Activated gamma-delta T cell treated with anti-CD3 and anti-CD28 coated beads, Interleukin-2, amount 50 U/mL, for 16 hours (primary cell): ENCODE measurements around the gene ANKRD35.
A peak's percentile ranks its signal among the peaks of the same experiment; 100 is the strongest.
"Not testable (repeated sequence)": the region's sequence is repeated elsewhere in the genome, so short reads cannot be mapped to it uniquely, and the experiment has no call there.

ENCODE experiments used
- DNase-seq: peaks from one replicate; pipeline ENCODE4 v3.0.0-alpha.2; 2020; ENCODE audit warnings: low read depth

The ANKRD35 gene

DNA sequence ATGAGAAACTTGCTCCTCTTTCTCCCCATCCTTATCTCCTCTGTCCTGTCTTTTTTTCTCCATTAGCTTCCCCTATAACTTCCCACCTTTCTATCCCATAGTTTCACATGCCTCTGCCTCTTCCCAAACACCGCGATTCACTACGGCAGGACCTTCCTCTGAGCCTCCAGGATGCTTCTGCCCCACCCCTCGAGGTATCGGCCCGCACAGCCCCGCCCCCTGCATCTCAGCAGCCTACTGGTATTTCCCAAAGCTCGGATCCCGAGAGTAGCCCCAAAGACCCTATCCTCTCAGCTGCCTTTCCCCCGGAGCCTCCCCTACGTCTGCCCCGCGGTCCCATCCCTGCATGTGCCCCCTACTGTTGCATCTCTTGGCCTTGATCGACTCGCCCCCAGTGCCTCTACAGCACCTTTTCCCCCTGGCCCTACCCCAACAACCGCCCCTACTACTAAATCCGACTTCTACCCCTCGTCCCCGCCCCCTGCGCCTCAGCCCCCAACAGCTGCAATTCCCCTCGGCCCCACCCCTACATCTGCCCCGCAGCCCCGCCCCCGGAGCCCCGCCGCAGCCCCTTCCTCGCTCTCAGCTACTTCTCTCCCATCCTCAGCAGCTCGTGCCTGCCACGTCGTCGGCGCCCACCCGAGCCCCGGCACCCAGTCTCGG, 27.3 kb downstream of the ANKRD35 start:
- DNase-seq, result peak; percentile 53

DNA sequence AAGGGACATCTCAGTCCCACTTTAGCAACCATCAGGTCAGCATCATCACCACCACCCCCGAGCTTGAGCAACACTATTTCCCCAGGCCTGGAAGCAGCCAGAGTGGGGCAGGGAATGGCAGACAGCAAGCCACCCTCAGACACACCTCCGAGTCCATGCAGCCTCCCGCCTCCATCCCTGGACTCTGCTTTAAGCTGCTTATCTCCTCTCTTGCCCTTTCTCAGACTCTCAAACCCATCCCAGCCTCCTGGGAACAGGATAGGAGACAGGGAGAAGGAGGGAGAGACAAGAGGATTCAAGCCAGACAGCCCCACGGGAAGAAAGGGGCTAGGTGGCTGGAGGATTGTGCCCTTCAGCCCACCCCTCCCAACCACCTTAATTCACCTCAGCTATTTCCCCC, 28.5 kb downstream of the ANKRD35 start:
- DNase-seq, result no peak

DNA sequence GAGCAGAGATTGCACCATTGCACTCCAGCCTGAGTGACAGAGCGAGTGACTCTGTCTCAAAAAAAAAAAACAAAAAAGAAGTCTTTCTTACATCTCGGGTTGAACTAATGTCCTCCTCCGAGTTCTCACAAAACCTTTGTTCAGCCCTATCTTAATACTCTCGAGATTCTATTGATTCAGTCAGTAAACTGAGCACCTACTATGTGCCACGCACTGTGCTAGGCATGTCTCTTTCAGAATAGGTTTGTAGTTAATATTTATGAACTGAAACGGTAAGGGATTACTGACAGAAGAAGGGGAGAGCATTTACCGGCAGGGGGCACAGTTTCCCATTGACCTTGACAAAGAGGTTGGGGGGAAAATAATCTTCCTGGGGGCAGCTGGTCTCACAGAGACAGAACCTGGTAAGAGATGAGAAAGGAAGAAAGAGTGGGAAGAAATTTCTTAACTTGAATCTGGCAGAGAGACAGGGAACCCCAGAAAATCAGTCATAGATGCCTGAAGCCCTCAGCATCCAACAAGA, 30.2 kb downstream of the ANKRD35 start:
- DNase-seq, result no peak

DNA sequence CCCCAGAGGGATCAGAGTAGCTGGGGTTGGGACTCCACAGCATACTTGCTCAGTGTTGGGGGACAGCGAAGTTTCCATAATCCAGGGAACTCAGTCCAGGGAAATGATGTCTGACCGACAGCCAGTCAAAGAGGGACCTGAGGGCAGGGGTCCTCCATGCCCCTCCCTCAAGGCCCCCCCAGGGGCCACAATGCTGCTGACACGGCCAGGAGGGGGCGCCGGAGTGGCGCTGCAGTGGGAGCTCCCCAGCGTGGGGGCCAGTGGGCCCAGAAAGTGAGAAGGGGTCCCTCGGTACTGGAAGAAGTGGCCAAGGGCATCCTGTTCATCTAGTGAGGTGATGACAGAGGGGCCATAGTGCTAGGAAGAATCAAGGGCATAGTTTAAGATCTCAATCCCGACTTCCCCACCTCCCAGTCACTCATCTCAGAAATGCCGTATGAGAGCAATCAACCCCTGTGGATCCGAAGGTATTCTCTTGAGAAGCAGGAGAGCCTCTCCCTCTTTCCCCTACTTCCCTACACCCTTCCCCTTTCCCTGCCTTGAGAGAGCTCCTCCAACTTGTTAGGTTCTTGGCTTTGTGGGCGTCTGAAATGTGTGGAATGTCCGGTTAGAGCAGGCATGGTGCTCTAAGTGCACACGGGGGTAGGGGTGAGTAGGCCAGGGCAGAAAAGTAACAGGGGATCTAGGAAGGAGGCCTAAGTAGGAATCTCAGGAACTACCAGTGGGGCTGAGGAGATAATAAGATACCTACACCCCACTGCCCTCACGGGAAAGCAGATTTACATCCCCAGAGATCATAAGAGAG, 36.1 kb downstream of the ANKRD35 start:
- DNase-seq, result no peak

DNA sequence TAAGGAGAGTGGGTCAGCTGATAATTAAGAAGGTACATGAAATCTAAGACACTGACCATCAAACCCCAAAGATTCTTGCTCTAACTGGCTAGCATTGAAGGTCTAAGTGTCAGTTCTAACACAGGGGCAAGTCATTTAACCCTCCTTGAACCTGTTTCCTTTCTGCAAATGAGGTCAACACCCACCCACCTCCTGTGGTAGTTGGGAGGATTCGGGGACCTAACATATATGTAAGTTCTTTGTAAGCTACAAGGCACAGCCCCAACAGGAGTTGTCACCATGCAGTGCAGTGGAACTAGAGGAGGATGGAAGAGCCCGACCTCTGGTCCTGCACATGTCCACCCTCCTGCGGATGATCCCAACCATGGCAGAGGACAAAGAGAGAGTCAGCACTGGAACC, 37.8 kb downstream of the ANKRD35 start:
- no peak for DNase-seq

DNA sequence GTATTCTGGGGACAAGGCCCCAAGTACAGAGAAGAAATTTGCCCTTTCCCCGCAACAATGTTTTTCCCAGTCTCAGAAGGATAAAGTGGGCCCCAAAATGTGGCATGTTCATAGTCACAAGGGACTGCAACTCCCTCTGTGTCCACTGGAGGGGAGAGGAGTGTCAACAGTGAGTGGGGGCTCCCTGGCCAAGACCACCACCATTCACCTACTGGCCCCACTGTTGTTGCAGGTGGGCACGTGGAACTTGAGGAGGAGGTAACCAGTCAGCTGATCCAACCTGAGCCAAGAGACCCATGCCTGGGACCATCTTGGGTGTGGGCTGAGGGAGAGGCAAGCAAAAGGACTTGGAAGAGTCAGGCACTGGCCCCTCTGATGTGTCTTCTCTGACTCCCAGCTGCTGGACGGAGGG, 39.5 kb downstream of the ANKRD35 start:
- DNase-seq, result no peak

DNA sequence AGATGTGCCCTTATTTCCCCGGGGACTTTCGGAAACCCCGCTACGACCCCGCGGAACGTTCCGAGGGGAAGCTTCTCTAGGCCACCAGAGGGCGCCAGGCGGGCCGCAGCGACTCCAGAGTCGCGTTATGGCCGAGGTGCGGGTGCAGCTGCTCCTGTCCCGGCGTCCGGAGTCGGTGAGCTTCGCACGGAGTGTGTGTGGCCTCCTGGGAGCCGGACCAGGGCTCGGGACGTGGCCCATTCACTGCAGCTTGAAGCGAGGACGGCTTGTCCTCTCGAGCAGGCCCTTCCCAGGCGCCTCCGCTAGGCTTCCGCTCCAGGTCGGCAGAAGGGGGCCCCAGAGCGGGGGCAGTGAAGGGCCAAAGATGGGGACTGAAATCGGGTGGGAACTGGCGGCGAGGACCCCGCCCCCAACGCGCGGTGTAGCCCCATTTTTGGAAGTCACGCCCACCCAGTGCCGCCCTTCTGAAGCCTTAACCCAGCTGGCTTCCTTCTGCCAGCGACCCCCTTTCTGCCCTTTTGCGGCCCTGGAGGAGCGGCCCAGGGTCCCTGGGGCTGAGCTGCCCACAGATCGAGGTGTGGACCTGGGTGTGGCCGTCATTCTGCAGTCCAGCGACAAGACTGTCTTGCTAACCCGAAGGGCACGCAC, 40.0 kb downstream of the ANKRD35 start, which contains the start of gene NUDT17:
Gene NUDT17 (plus strand): TSS at position 117 of the 648 bp plus-strand sequence. CDS start 11 bp downstream, at position 128.
- peak; percentile 67 for DNase-seq

DNA sequence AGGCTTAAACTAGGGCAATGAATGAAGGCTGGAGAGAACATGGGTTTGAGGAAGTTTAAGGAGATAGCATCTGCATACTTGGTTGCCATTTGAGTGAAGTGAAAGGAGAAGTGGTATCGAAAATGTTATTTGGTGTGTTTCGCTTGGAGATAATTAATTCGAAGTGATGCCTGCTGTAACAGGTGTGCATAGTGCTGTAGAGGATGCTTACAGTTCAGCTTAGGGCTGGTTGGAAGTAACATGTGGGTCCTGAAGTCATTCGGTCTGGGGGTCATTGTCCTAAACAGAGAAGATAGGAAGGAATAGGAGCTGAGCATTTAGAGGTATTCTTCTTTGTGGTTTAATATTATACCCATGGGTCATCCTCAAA, 40.5 kb downstream of the ANKRD35 start:
- no peak for DNase-seq

DNA sequence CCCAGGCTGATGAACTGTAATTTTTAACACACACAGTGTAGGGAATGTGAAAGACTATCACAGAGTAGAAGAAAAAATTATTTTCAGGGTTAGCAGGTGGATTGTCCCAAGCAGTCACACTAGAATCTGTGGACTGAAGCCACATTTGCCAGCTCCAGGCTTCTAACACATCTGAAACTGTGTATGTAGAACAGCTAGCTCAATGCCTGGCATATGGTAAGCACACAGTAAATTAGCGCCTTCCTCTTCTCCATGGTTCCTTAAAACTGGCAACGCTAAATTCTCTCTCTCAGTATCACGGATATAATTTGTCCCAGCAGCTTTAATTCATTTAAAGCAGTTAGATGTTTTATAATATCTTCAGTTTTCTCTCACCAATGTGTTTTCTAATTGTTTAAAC, 42.6 kb downstream of the ANKRD35 start:
- DNase-seq, result no peak

DNA sequence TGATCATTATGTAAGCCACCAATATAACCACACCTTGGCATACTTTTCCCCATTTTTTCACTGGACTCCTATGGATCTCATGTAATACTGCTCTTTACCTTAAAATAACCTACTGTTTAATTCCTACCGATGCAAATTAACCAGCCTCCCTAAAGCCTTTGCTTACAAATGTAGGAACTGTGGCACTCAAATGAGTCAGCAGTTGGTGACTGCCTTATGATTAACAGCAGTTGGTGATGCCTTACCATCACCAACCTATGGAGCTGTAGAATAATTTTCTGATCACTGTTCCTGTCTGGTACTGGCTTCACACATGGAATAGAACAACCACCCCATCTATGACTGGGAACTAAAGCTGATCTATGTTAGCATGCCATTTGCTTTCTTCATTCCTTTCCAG, 48.0 kb downstream of the ANKRD35 start:
- DNase-seq, result no peak

DNA sequence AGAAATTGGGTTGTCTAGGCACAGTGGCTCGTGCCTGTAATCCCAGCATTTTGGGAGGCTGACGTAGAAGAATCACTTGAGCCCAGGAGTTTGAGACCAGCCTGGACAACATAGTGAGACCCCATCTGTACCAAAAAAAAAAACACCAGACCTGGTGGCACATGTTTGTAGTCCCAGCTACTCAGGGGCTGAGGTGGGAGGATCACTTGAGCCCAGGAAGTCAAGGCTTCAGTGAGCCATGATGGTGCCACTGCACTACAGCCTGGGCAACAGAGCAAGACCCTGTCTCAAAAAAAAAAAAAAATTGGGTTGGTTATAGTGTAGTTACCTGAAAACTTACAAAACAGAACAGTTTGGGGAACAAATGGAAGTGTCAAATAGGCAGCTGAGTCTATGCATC, 54.9 kb downstream of the ANKRD35 start:
- not testable (repeated sequence) for DNase-seq

DNA sequence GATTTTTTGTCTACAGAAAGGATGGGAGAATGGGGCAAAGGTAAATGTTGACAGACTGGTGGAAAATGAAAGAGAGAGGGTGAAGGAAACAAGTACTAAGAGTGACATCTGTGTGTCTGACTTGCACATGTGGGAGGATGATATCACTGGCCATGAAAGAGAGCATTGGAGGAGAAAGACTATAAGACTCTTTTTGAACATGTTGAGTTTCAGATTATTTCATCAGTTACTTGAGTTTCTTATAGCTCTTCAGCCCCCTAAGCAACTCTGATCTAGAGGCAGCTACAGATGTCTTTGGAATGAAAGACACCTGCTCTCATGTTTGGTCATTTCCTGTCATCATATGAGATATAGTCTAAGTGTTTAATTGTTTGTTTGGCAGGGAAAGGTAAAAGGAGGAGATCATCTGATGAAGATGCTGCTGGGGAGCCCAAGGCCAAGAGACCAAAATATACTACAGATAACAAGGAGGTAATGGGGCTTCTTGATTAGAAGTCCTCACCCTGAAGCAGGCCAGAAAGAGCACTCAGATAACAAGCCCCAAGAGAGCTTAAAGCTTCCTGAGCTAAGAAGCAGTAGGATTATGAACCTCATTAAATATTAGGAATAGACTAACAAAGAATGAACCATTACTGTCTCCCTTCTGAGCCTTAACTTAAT, 57.2 kb downstream of the ANKRD35 start:
- DNase-seq, result no peak

DNA sequence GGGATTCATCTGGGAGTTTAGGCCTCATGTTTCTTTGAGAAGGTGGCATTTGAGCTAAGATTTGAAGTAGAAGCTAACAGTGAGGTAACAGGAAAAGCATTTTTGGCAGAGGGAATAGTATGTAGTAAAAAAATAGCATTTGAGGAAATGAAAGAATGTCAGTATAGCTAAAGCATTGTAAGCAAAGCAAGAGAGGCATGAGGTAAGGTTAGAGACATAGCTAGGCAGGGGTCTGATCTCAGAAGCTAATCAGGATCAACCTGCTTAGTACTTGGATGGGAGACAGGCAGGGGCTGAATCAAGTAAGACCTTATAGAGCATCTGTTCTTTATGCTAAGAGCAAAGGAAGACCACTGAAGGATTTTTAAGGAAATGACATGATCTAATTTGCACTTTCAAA, 57.7 kb downstream of the ANKRD35 start:
- DNase-seq, result no peak

DNA sequence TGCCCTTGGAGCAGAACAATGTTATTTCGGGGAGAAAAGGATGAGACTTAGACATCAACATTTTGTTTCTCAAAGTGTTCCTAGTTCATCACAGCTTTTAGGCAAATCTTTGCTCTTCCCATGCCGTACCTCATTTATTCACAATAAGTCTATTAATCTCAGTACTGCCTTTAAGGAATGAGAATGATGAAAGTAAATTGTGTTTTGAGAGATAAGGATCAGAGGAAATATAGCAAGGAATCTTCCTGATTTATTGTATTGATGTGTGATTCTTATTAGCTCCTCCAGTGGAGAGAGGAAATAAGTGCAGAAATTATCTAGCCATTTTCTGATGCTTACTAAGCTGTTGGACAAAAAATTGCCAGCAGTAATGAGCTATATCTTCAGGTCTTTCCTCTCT, 59.6 kb downstream of the ANKRD35 start:
- no peak for DNase-seq

DNA sequence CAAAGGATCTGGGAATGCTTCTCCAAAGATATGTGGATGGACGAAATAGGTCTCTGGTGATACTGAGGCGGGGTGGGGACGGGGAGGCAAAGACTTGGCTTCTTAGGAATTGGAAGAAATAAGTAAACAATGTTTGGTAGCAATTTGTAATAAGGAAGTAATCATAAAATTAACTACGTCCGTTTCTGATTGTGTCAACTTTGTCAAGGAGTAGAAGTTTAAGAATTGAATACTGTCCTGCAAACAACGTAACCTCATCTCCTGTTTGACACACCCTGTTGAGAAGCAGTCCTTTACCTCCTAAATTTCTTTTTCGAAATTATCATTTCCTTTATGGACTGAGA, 61.2 kb downstream of the ANKRD35 start:
- DNase-seq, result no peak

DNA sequence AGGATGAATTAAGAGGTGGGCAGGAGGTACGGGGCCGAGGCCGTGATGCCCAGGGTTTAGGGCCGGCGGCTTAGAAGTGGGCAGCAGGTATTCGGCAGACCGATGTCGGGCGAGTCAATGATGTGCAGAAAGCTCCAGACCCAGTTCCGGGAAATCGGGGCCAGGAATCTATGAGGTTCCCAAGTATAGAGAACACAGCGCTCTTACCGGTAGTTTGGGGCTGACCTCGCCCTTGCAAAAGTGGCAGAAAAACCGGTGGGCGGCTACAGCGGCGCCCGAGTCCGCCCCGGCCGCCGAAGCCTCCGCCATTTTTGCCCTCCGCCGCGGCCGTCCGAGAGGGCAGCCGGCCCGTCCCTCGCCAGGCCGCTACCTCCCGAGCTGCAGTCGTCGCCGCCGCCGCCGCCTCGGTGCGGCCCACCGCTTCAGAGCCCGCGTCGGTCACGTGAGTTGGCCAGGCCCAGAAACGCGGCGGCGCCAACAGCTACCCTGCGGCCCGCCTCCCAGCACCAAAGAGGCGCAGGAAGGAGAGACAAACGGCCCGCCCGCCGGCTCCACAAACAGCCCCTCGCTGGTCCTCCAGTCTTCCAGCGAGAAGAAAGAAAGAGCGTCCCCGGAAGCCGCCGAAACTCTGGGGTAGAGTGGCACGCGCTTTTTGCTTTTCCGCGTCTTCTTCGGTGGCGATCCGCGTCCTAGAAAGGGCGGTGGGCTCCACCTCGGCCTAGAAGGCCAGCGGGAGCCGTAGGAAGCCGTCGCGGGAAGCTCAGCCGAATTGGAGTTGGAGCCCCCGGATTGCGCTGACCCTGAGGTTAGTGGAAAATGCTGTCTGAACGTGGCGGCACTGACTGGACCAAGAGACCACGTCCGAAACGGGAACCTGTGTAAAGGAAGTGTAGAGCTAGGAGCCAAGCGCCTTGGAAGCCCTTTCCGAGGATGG, 61.8 kb downstream of the ANKRD35 start, which contains the start of the genes POLR3C and RNF115:
Gene POLR3C (plus strand): TSS at position 636 of the 934 bp plus-strand sequence. CDS start 1,577 bp downstream, outside the sequence.
Gene RNF115 (minus strand): TSS at position 531 of the 934 bp plus-strand sequence. CDS start 222 bp downstream, at position 309.
- peak; percentile 78 for DNase-seq

DNA sequence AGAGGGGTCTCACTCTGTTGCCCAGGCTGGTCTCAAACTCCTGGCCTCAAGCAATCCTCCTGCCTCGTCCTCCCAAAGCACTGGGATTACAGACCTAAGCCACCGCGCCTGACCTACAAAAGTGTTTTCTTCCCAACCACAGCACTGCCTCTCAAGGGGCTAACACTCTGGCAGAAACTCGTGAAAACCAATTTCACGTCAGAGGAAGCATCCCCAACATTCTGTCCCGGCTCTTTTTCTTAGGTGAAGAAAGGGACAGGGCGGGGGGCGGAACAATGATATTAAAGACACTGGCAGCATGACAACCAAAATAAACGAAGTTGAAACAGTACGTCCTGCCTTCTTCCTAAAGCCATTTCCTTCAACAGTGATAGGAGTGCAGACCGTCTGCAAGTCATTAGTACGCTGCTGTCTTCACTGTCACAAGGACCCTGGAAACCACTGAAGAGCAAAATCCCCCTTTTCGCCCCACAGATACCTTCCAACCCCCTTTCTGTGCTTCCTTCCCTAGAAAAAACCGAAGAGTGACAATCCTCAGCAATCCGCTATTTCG, 62.8 kb downstream of the ANKRD35 start:
- not testable (repeated sequence) for DNase-seq

DNA sequence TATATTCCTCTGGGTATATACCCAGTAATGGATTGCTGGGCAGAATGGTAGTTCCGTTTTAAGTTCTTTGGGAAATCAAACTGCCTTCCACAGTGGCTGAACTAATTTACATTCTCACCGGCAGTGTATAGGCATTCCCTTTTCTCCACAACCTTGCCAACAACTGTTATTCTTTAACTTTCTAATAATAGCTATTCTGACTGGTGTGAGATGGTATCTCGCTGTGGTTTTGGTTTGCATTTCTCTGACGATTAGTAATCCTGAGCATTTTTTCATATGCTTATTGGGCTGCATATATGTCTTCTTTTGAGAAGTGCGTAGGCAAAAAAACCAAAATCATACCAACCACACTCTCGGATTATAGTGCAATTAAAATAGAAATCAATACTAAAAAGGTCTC, 67.6 kb downstream of the ANKRD35 start:
- not testable (repeated sequence) for DNase-seq
